NT2/D1 (cell line): ENCODE results near the gene APOO.

Source experiments
- DNase-seq: peaks from one replicate; pipeline ENCODE4 v3.0.0-alpha.2; 2011; ENCODE audit warnings: low read depth, low spot score
- H3K27me3 ChIP-seq: 2 replicates; pipeline ENCODE4 v1.6.0; 2011; ENCODE audit warnings: mild to moderate bottlenecking; ENCODE audit not compliant: insufficient read length, insufficient read depth
- H3K36me3 ChIP-seq: 2 replicates; pipeline ENCODE4 v1.6.1; 2011; ENCODE audit warnings: mild to moderate bottlenecking, low read length, mixed read lengths; ENCODE audit not compliant: insufficient read depth, insufficient read length
- H3K4me1 ChIP-seq: 2 replicates; pipeline ENCODE4 v1.5.1; 2011; ENCODE audit not compliant: insufficient read depth, insufficient read length
- H3K4me3 ChIP-seq: 2 replicates; pipeline ENCODE4 v1.5.1; 2011; ENCODE audit warnings: low read depth; ENCODE audit not compliant: insufficient read length
- H3K9ac ChIP-seq: 2 replicates; pipeline ENCODE4 v1.6.0; 2011; ENCODE audit warnings: low read depth; ENCODE audit not compliant: insufficient read length
- H3K9me3 ChIP-seq: 2 replicates; pipeline ENCODE4 v1.5.1; 2011; ENCODE audit warnings: mild to moderate bottlenecking, low read length; ENCODE audit not compliant: insufficient read depth
- SUZ12 ChIP-seq: IDR thresholded peaks from 2 replicates; pipeline ENCODE4 v1.6.1; 2011; ENCODE audit not compliant: insufficient read length, insufficient read depth; ENCODE audit errors: extremely low read depth
- YY1 ChIP-seq: IDR thresholded peaks from 2 replicates; pipeline ENCODE4 v1.6.1; 2011; ENCODE audit not compliant: insufficient read length, insufficient read depth
- ZNF274 ChIP-seq: IDR thresholded peaks from 2 replicates; pipeline ENCODE4 v1.6.1; 2011; ENCODE audit warnings: mild to moderate bottlenecking, low read depth, low read length

The APOO gene

DNA sequence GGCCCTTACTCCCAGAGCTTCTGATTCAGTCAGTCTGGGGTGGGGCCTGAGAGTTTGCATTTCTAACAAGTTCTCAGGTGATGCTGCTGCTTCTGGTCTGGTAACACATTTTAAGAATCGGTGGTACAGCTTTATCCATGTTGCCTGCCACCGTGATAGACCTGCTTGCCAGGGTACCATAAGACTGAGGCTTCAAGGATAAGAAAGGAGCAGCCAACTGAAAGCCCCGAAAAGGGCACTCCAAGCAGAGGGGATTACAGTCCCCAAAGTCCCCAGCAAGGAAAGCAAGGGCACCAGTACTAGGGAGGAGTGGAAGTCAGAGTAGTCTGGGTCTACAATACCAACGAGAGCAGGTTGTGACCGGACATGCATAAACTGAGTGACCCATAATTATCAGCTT is 49.8 kb downstream of the APOO start:
- H3K4me3 ChIP-seq = no peak overlapping the region
- TF ChIP-seq YY1 = no peak
- no peak for TF ChIP-seq SUZ12
- TF ChIP-seq ZNF274 = no peak
- no peak overlapping the region for H3K9ac ChIP-seq
- H3K36me3 ChIP-seq = peaks cover 20% of the 10 kb centered on the region
- no peaks in the 10 kb centered on the region for H3K9me3 ChIP-seq
- H3K4me1 ChIP-seq = peaks cover 2% of the 10 kb centered on the region
- DNase-seq = no peak
- no peaks in the 10 kb centered on the region for H3K27me3 ChIP-seq

DNA sequence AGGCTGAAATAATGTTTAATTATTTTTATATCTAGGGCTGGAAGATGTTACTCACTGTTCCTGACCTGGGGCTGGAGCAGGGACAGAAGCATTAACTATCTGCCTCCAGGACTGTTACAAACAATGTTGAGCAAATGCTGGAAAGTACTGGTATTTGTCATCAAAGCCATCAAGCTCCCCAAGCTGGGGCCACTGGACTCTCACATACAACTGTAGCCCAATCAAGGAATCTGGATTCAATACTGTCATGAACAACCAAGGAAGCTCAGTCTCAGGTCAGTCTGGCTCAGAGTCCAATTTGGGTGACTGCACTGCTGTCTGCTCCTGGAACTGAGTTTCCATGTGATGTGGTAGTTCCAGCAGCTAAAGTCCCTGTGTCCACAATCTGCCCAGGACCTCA is 50.4 kb downstream of the APOO start:
- no peak overlapping the region for H3K4me3 ChIP-seq

DNA sequence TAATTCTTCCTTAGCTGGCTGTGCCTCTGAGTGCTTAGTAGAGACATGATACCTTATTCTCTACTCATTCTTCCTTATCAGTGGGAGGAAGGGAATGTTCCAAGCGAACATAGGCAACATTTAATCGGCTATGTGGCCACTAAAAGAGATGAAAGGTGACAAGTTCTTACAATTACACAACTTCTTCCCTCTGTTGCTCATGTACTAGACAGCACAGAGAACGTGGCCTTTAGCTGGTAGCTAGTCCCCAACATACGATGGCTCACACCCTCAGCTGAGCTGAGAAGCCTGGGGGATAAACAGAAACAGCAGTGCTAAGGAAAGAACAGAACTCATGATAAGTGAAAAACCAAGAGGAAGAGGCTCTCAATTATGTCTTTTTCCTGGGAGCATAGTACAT is 52.2 kb downstream of the APOO start:
- Histone ChIP-seq H3K9ac (no peak overlapping the region), H3K4me1 (no peaks in the 10 kb centered on the region), H3K9me3 (no peaks in the 10 kb centered on the region), H3K4me3 (no peak overlapping the region), H3K27me3 (no peaks in the 10 kb centered on the region), H3K36me3 (peaks cover 24% of the 10 kb centered on the region)
- no peak for TF ChIP-seq SUZ12
- no peak for TF ChIP-seq YY1
- no peak for TF ChIP-seq ZNF274
- DNase-seq = no peak

More for the DNA sequence above, 50.4 kb downstream of the APOO start:
- no peak overlapping the region for H3K9ac ChIP-seq
- peaks cover 20% of the 10 kb centered on the region for H3K36me3 ChIP-seq
- H3K4me1 ChIP-seq = peaks cover 2% of the 10 kb centered on the region
- no peaks in the 10 kb centered on the region for H3K9me3 ChIP-seq
- no peak for DNase-seq
- TF ChIP-seq ZNF274 (no peak), SUZ12 (no peak), YY1 (no peak)
- H3K27me3 ChIP-seq = no peaks in the 10 kb centered on the region

DNA sequence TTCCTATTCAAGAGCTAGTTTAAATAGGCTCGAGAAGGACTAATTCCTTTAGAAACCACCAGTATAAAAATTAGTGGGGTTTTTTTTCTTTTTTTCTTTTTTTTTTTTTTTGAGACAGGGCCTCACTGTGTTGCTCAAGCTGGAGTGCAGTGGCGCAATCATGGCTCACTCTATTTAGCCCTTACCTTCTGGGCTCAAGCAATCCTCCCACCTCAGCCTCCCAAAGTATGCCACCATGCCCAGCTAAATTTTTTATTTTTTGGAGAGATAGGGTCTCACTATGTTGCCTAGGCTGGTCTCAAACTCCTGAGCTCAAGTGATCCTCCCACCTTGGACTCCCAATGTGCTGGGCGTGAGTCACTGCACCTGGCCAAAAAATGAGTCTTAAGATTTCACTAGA is 52.8 kb downstream of the APOO start:
- no peak overlapping the region for H3K4me3 ChIP-seq
- DNase-seq = no peak
- no peaks in the 10 kb centered on the region for H3K27me3 ChIP-seq
- H3K9ac ChIP-seq = no peak overlapping the region
- H3K36me3 ChIP-seq = peaks cover 21% of the 10 kb centered on the region
- no peaks in the 10 kb centered on the region for H3K4me1 ChIP-seq
- TF ChIP-seq YY1 (no peak), SUZ12 (no peak), ZNF274 (no peak)
- no peaks in the 10 kb centered on the region for H3K9me3 ChIP-seq

DNA sequence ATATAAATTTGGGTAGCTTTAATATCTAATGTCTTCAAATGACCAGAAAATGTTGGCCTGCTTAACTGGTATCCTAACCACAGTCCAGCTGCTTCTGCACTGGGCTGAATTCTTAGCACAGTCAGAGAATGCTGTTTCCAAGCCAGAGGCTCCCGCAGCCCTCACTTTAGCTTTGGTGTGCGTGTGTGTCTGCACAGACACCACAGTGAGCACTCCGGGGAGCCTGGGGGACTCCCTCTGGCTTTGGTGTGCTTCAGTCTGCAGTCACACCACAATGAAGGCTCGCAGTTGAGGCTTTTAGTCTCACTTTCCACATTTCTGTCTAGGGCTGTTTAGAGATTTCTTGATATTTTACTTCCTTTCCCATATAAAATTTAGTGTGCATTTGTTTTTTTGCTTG is 53.6 kb downstream of the APOO start:
- Histone ChIP-seq H3K9me3 (no peaks in the 10 kb centered on the region), H3K9ac (no peak overlapping the region), H3K4me1 (no peaks in the 10 kb centered on the region), H3K27me3 (no peaks in the 10 kb centered on the region), H3K36me3 (peaks cover 20% of the 10 kb centered on the region), H3K4me3 (no peak overlapping the region)
- TF ChIP-seq ZNF274 = no peak
- TF ChIP-seq YY1 = no peak
- TF ChIP-seq SUZ12 = no peak
- DNase-seq = no peak

DNA sequence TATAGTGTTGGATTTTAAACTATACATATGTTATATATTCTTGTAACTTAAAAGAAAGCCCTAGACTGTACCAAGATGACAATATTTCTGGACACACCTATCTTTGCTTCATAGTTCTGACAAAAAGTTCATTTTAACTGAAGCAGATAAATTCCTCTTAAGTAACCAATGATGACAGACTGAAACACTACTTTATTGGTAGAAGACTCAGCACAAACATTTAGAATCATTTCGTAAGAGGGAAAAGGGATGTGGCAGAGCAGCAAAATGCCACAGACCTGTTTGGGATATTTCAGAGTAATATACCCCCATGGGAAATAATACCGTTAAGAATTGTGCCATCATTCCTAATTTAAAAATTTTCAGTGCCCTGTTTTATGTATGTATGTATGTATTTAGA is 56.2 kb downstream of the APOO start:
- H3K9me3 ChIP-seq = no peaks in the 10 kb centered on the region
- TF ChIP-seq YY1 (no peak), ZNF274 (no peak), SUZ12 (no peak)
- H3K27me3 ChIP-seq = no peaks in the 10 kb centered on the region
- no peak overlapping the region for H3K4me3 ChIP-seq
- H3K36me3 ChIP-seq = peaks cover 6% of the 10 kb centered on the region
- no peaks in the 10 kb centered on the region for H3K4me1 ChIP-seq
- no peak for DNase-seq
- H3K9ac ChIP-seq = no peak overlapping the region

DNA sequence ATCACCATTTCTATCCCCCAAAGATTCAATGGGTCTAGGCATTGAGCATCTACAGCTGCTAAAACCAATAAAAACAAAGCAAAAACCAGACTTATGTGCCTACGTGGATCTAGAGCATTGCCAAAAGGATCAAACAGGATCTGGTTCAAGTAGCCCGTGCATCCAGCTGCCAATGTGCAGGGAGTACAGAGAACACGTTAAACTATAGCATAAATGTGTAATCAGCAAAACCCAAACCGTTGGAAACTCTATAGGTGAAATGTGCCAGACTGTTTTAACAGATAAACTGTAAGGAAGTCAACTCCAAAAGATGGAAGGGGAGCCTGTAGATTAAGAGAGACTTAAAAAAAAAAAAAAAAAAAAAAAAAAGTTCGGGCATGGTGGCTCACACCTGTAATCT is 58.5 kb downstream of the APOO start:
- Histone ChIP-seq H3K27me3 (no peaks in the 10 kb centered on the region), H3K4me1 (no peaks in the 10 kb centered on the region), H3K9me3 (no peaks in the 10 kb centered on the region), H3K36me3 (peaks cover 4% of the 10 kb centered on the region), H3K9ac (no peak overlapping the region), H3K4me3 (no peak overlapping the region)
- DNase-seq = no peak
- no peak for TF ChIP-seq SUZ12
- TF ChIP-seq YY1 = no peak
- no peak for TF ChIP-seq ZNF274

DNA sequence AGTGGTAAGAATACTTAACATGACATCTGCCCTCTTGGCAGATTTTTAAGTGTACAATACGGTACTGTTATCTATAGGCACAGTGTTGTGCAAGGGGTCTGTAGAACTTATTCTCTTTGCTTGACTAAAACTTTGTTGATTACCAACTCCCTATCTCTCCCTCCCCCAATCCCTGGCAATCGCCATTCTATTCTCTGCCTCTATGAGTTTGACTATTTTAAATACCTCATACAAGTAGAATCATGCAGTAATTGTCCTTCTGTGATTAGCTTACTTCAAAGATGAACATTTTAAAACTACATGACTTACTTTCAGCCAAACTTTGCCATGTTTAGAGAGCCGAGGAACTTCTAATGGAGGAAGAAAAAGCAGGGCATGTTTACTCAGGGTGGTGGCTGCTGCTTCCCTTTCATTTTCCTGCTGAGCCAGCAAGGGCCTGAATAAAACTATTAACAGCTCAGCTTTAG is 62.4 kb downstream of the APOO start:
- H3K4me3 ChIP-seq = no peak overlapping the region
- H3K9ac ChIP-seq = no peak overlapping the region
- no peak for DNase-seq
- H3K27me3 ChIP-seq = no peaks in the 10 kb centered on the region
- no peaks in the 10 kb centered on the region for H3K9me3 ChIP-seq
- H3K36me3 ChIP-seq = no peaks in the 10 kb centered on the region
- no peaks in the 10 kb centered on the region for H3K4me1 ChIP-seq
- TF ChIP-seq SUZ12 (no peak), YY1 (no peak), ZNF274 (no peak)
